Measurements from ENCODE around the gene KIF7. TPM values are rescaled to one million over a fixed set of nuclear protein-coding genes. Genes with fewer than 3 reads are reported as not detected.

KIF7 gene
- total and polyA plus RNA-seq, 2 of the 8 experiments (the other 6 are each of a cell fraction or from before 2014, with no cell fraction given) = 4.9 to 14.0 TPM

DNA sequence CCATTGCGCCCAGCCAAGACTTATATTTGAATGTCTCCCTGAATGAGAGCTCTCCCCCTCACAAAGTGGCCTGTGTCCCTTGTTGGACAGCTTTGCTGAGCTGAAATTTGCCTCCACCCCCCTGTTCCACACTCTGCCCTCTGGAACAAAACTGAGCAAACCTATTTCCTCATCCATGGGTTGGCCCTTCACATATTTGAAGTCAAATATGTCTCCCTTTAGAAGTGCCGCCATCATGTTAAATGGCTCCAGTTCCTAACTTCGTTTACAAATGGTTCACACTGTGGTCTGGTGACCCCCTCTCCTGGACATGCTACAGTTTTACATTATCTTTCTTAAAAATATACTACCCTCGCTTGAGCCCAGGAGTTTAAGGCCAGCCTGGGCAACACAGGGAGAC, 19.3 kb upstream of the KIF7 start (continued):
- TF ChIP-seq, protein P1, sequence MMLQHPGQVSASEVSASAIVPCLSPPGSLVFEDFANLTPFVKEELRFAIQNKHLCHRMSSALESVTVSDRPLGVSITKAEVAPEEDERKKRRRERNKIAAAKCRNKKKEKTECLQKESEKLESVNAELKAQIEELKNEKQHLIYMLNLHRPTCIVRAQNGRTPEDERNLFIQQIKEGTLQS (IDR thresholded peaks at IDR 0.05; ENCODE audit: insufficient read depth, low read depth, low read length) = no peak
